Suppressor macrophage treated with lipopolysaccharide for 1 hour (primary cell): ENCODE measurements around the gene ORC2.

Experiments used
- DNase-seq, 3 donors: peaks; one replicate each; pipeline ENCODE4 v3.0.0-alpha.2; 2020 to 2022

The ORC2 gene

GRCh38 chr2:200860092-200860795, 103.2 kb downstream of the ORC2 start:
- DNase-seq: peak; percentile 25 to 46 (median 37)
